Measurements from ENCODE around the gene DLGAP1. TPM values are rescaled to one million over a fixed set of nuclear protein-coding genes. Genes with fewer than 3 reads are reported as not detected.

The DLGAP1 gene
- total and polyA plus RNA-seq, 10 of the 15 experiments (the other 5 are each of a cell fraction or from before 2014, with no cell fraction given), result 0.23 to 27.6 (median 1.9) TPM

- no peak for TF ChIP-seq NR2F1 (conservative IDR thresholded peaks at IDR 0.05)
- TF ChIP-seq CTCF (IDR thresholded peaks at IDR 0.05 in 2 of 3, conservative IDR thresholded peaks at IDR 0.05 in 1 of 3; ENCODE audit: control insufficient read depth in 2 of 3, extremely low read depth in 1 of 3, insufficient read depth in 1 of 3, low read depth in 3 of 3, low read length in 3 of 3), result no peak
- no peak for TF ChIP-seq MTA3 (IDR thresholded peaks at IDR 0.05; ENCODE audit: borderline replicate concordance, low read length)
These were observed 566.0 kb downstream of the DLGAP1 start (continued) for GRCh38 chr18:3889121-3889520.

- H3K9ac ChIP-seq (ENCODE audit: control insufficient read depth, insufficient read depth, low read length), result no peak overlapping the region
- intact Hi-C loops (cut with micrococcal nuclease; ENCODE audit: unreplicated experiment), result no loop called here
- no peaks in the 10 kb centered on the region for H3K27me3 ChIP-seq (replicated peaks in 1 of 2; ENCODE audit: control insufficient read depth in 2 of 2, insufficient read depth in 2 of 2, low read length in 1 of 2)
- WGBS (ENCODE audit: insufficient coverage, insufficient replicate concordance, low lambda C conversion rate, missing lambda C conversion rate), result 10% methylated on average over 10 of the region's 10 CpGs
- RAD21 ChIA-PET (ENCODE audit: unreplicated experiment), result interaction anchor here (1.6 kb wide), 1 partner anchor 17 kb away, joined by 3 read pairs; no protein-coding TSS in a partner anchor
- no peak overlapping the region for H3K4me2 ChIP-seq (ENCODE audit: control insufficient read depth, insufficient read depth)
- no peaks in the 10 kb centered on the region for H3K79me2 ChIP-seq (ENCODE audit: control insufficient read depth, insufficient read depth, low read length)
- in situ Hi-C loops (cut with MboI), result no loop called here
- CTCF ChIA-PET, result interaction anchor here (0.6 to 0.7 kb wide), 2 partner anchors 10 to 152 kb away, joined by 3 read pairs; no protein-coding TSS in a partner anchor
- BruUV-seq (replicated peaks), result no TSS peak
- no peak overlapping the region for H2AFZ ChIP-seq (ENCODE audit: control insufficient read depth, low read depth, low read length)
- TF ChIP-seq TCF12 (IDR thresholded peaks at IDR 0.05; ENCODE audit: low read depth, low read length) (no peak), E2F4 (IDR thresholded peaks at IDR 0.05; ENCODE audit: low read depth, low read length) (no peak), CUX1 (IDR thresholded peaks at IDR 0.05; ENCODE audit: insufficient replicate concordance, low read depth, low read length) (no peak), RAD51 (IDR thresholded peaks at IDR 0.05) (peak; percentile 45; the same call in 1 of the 2 replicates), USF2 (IDR thresholded peaks at IDR 0.05; ENCODE audit: borderline replicate concordance, low read depth, low read length) (no peak), ZBED1 (IDR thresholded peaks at IDR 0.05; ENCODE audit: borderline replicate concordance) (no peak)
- no peaks in the 10 kb centered on the region for H3K36me3 ChIP-seq (ENCODE audit: control insufficient read depth in 2 of 2, insufficient read depth in 2 of 2, low read length in 1 of 2)
- no peak for FAIRE-seq
- H4K20me1 ChIP-seq (ENCODE audit: control insufficient read depth, insufficient read depth), result no peaks in the 10 kb centered on the region
- POLR2A ChIA-PET, result interaction anchor here (1.6 kb wide), 1 partner anchor 19 kb away, joined by 3 read pairs; no protein-coding TSS in a partner anchor
- H3K9me3 ChIP-seq (replicated peaks; ENCODE audit: control insufficient read depth, insufficient read depth, low read length), result no peaks in the 10 kb centered on the region
- H3K4me3 ChIP-seq, result no peak overlapping the region
- H3K4me1 ChIP-seq (ENCODE audit: control insufficient read depth, insufficient read depth, low read length), result no peaks in the 10 kb centered on the region
- no peak for ATAC-seq
- SMC1A ChIA-PET (ENCODE audit: uncharacterized antibody, unreplicated experiment), result interaction anchor here (0.9 to 1.1 kb wide), 2 partner anchors 9 kb away, joined by 3 to 5 read pairs; no protein-coding TSS in a partner anchor
- DNase-seq (ENCODE audit: low read depth, low spot score), result no peak
- H3K27ac ChIP-seq (ENCODE audit: control insufficient read depth, insufficient read depth), result no peak overlapping the region
These were observed 568.4 kb downstream of the DLGAP1 start for GRCh38 chr18:3886575-3887322.
